ENCODE results near the gene LCLAT1.

LCLAT1 gene

DNA sequence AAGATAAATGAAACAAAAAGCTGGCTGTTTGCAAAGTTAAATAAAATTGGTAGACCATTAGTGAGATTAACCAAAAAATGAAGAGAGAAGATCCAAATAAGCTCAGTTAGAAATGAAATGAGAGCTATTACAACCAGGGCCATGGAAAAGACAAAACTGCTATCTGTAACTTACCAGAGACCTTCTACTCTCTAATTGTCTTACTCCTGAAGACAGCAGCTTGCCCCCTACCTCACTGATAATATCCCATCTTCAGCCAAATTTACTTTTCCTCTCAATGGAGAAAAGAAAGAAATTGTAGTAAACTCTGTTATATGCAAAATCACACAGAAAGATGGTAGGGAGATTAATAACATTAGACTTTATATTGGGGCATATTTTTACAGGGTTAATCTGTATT is 178.2 kb downstream of the LCLAT1 start:
- no peaks in the 10 kb centered on the region for H3K9me3 ChIP-seq
- TF ChIP-seq, protein P1, sequence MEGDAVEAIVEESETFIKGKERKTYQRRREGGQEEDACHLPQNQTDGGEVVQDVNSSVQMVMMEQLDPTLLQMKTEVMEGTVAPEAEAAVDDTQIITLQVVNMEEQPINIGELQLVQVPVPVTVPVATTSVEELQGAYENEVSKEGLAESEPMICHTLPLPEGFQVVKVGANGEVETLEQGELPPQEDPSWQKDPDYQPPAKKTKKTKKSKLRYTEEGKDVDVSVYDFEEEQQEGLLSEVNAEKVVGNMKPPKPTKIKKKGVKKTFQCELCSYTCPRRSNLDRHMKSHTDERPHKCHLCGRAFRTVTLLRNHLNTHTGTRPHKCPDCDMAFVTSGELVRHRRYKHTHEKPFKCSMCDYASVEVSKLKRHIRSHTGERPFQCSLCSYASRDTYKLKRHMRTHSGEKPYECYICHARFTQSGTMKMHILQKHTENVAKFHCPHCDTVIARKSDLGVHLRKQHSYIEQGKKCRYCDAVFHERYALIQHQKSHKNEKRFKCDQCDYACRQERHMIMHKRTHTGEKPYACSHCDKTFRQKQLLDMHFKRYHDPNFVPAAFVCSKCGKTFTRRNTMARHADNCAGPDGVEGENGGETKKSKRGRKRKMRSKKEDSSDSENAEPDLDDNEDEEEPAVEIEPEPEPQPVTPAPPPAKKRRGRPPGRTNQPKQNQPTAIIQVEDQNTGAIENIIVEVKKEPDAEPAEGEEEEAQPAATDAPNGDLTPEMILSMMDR (IDR thresholded peaks at IDR 0.05): no peak

DNA sequence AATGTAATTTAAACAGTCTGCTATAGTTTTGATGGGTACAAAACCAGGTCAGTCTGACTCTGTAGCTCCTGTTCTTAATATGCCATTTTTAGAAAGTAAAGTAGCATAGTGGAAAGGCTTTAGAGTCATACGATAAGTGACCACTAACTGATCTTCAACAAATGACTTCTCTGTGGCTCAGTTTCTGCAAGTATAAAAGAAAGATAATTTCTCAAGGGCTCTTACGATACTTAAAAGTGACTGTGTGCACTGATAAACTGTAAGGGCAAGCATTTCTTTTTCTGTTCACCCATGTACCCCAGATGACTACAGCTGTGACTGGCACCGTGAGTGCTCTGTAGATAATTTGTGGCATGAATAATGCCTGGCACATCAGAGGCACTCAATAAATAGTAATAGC is 178.7 kb downstream of the LCLAT1 start:
- no peaks in the 10 kb centered on the region for H3K36me3 ChIP-seq
- H3K27ac ChIP-seq: no peak overlapping the region
- H3K4me1 ChIP-seq (ENCODE audit: control insufficient read depth in 1 of 2, insufficient read depth in 1 of 2, low read depth in 1 of 2, low read length in 1 of 2): no peaks in the 10 kb centered on the region
- no peaks in the 10 kb centered on the region for H3K9me3 ChIP-seq
- TF ChIP-seq, protein P1 (IDR thresholded peaks at IDR 0.05): no peak
- no peak overlapping the region for H3K4me3 ChIP-seq (ENCODE audit: low read depth in 1 of 2, low read length in 1 of 2)
- no peaks in the 10 kb centered on the region for H3K27me3 ChIP-seq

More for the DNA sequence above, 178.2 kb downstream of the LCLAT1 start:
- Histone ChIP-seq H3K4me1 (ENCODE audit: control insufficient read depth in 1 of 2, insufficient read depth in 1 of 2, low read depth in 1 of 2, low read length in 1 of 2) (no peaks in the 10 kb centered on the region), H3K27ac (no peak overlapping the region), H3K36me3 (no peaks in the 10 kb centered on the region), H3K27me3 (no peaks in the 10 kb centered on the region), H3K4me3 (ENCODE audit: low read depth in 1 of 2, low read length in 1 of 2) (no peak overlapping the region)

DNA sequence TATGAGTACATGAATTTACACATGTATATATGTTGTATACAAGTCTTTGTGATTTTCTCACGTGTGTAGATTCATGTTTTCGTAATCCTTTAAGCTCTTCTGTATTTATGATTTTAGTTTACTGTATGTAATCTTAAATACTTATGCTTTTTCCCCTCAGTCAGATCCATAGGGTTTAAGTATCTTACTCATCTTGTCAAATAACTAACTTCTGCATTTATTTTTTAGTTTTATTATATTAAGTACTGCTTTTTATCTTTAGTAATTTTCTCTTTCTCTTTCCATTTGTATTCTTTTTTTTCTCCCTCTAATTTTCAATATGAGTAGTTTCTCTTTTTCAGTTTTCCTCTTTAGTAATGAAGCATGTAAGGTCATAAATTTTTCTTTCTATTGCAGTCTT is 179.4 kb downstream of the LCLAT1 start:
- no peaks in the 10 kb centered on the region for H3K4me1 ChIP-seq (ENCODE audit: control insufficient read depth in 1 of 2, insufficient read depth in 1 of 2, low read depth in 1 of 2, low read length in 1 of 2)
- H3K9me3 ChIP-seq: no peaks in the 10 kb centered on the region
- no peaks in the 10 kb centered on the region for H3K27me3 ChIP-seq
- TF ChIP-seq, protein P1 (IDR thresholded peaks at IDR 0.05): no peak
- no peak overlapping the region for H3K4me3 ChIP-seq (ENCODE audit: low read depth in 1 of 2, low read length in 1 of 2)
- H3K36me3 ChIP-seq: no peaks in the 10 kb centered on the region
- H3K27ac ChIP-seq: no peak overlapping the region

DNA sequence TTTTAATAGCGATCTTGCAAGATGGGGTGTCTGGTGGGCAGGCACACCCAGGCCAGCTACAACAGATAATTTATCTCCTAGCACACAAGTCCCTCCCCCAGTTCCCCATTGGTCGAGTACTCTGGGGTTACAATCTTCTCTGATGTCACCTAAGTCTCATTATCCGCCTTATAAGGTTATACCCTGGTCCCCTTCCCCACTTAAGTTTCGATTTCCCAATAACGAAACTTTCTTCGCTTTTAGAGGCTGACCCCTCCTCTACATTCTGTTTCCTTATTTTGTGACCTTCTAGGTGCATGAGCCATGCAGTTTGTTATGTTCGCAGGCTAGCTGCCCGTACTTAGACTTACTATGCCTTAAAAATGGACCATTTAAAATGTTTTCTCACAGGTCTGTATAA is 180.1 kb downstream of the LCLAT1 start:
- no peaks in the 10 kb centered on the region for H3K9me3 ChIP-seq
- TF ChIP-seq, protein P1 (IDR thresholded peaks at IDR 0.05): no peak
- H3K4me3 ChIP-seq (ENCODE audit: low read depth in 1 of 2, low read length in 1 of 2): no peak overlapping the region
- no peaks in the 10 kb centered on the region for H3K4me1 ChIP-seq (ENCODE audit: control insufficient read depth in 1 of 2, insufficient read depth in 1 of 2, low read depth in 1 of 2, low read length in 1 of 2)
- H3K27ac ChIP-seq: no peak overlapping the region
- no peaks in the 10 kb centered on the region for H3K36me3 ChIP-seq
- H3K27me3 ChIP-seq: no peaks in the 10 kb centered on the region

- no peaks in the 10 kb centered on the region for H3K27me3 ChIP-seq
- H3K27ac ChIP-seq: no peak overlapping the region
- no peaks in the 10 kb centered on the region for H3K36me3 ChIP-seq
- H3K4me3 ChIP-seq (ENCODE audit: low read depth in 1 of 2, low read length in 1 of 2): no peak overlapping the region
- TF ChIP-seq, protein P1 (IDR thresholded peaks at IDR 0.05): no peak
- H3K9me3 ChIP-seq: no peaks in the 10 kb centered on the region
- no peaks in the 10 kb centered on the region for H3K4me1 ChIP-seq (ENCODE audit: control insufficient read depth in 1 of 2, insufficient read depth in 1 of 2, low read depth in 1 of 2, low read length in 1 of 2)
These were observed 181.3 kb downstream of the LCLAT1 start for GRCh38 chr2:30628341-30628740.

DNA sequence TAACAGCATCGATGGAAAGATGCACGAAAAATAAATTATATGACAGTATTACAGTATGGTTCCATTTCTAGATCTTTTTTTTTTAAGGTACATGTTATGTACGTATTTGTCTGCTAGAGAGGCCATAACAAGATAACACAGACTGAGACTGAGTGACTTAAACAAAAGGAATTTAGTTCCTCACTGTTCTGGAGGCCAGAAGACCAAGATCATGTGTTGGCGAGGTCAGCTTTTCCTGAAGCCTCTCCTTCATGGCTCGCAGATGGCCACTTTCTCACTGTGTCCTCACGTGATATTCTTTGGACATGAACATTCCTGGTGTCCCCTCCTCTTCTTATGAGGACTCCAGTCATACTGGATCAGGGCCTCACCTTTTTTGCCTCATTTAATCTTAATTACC is 182.8 kb downstream of the LCLAT1 start:
- no peaks in the 10 kb centered on the region for H3K36me3 ChIP-seq
- H3K9me3 ChIP-seq: no peaks in the 10 kb centered on the region
- TF ChIP-seq, protein P1 (IDR thresholded peaks at IDR 0.05): no peak
- H3K27ac ChIP-seq: no peak overlapping the region
- H3K4me3 ChIP-seq (ENCODE audit: low read depth in 1 of 2, low read length in 1 of 2): no peak overlapping the region
- no peaks in the 10 kb centered on the region for H3K4me1 ChIP-seq (ENCODE audit: control insufficient read depth in 1 of 2, insufficient read depth in 1 of 2, low read depth in 1 of 2, low read length in 1 of 2)
- no peaks in the 10 kb centered on the region for H3K27me3 ChIP-seq
